Adrenal gland (tissue), 5 donors: ENCODE measurements around the gene SHFL.

ENCODE experiments used
- CTCF ChIP-seq, 6 experiments: fragments of 450-650 bp in 4 of 6; fragments of 200-600 bp in 2 of 6; sonication (generic) in 1 of 6; IDR thresholded peaks; 1 replicate in 5 of 6; 2 replicates in 1 of 6; pipeline versions ENCODE4 v1.5.1 to v1.8.0; 2016 to 2021; ENCODE audit warnings: antibody characterized with exemption in 6 of 6, mild to moderate bottlenecking in 2 of 6, moderate library complexity in 1 of 6
- POLR2A ChIP-seq, 2 donors: fragments of 450-650 bp; IDR thresholded peaks; one replicate each; pipeline ENCODE4 v1.6.1; 2017; ENCODE audit warnings: antibody characterized with exemption in 2 of 2, mild to moderate bottlenecking in 2 of 2, moderate library complexity in 1 of 2
- donor health status: DM: no; HTN: no; CAD: no.

GRCh38 chr19:10110972-10111317, 24.8 kb downstream of the SHFL start:
- no peak for TF ChIP-seq CTCF (IDR thresholded peaks at IDR 0.05)
- TF ChIP-seq POLR2A (IDR thresholded peaks at IDR 0.05), result no peak
